ENCODE results near the gene IRF2BP1. TPM values are rescaled to one million over a fixed set of nuclear protein-coding genes. Genes with fewer than 3 reads are reported as not detected.

The IRF2BP1 gene
- total RNA-seq, 4 donors from 2014 or later = 14.6 to 22.4 (median 20.0) TPM

DNA sequence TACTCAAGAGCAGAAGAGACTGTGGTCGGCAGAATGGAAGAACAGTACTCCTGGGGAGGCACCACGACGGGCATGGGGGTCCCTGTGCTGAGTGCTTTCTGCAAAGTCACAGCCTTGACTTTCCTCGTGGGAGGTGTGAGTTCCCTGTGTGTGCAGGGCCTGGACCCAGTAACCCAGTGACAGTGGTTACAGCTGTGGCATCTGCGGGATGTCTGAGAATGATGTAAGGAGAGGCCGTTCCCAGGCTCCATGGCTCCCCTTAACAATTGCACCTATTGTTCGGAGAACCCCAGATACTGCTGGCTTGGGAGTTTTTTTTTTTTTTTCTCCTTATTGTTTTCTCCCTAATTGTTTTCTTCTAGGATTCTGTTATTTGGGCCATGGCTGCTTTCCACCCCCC lies 33.7 kb upstream of the IRF2BP1 start:
- 50 to 60% methylated on average over 6 to 7 of the region's 7 CpGs for WGBS, 2 donors
- intact Hi-C loops (cut with DNase I) = no loop called here
- no peaks in the 10 kb centered on the region for H3K36me3 ChIP-seq
- H3K27me3 ChIP-seq = peaks cover 0 to 43% (median 0%) of the 10 kb centered on the region in 4 donors
- TF ChIP-seq, protein P1, sequence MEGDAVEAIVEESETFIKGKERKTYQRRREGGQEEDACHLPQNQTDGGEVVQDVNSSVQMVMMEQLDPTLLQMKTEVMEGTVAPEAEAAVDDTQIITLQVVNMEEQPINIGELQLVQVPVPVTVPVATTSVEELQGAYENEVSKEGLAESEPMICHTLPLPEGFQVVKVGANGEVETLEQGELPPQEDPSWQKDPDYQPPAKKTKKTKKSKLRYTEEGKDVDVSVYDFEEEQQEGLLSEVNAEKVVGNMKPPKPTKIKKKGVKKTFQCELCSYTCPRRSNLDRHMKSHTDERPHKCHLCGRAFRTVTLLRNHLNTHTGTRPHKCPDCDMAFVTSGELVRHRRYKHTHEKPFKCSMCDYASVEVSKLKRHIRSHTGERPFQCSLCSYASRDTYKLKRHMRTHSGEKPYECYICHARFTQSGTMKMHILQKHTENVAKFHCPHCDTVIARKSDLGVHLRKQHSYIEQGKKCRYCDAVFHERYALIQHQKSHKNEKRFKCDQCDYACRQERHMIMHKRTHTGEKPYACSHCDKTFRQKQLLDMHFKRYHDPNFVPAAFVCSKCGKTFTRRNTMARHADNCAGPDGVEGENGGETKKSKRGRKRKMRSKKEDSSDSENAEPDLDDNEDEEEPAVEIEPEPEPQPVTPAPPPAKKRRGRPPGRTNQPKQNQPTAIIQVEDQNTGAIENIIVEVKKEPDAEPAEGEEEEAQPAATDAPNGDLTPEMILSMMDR (IDR thresholded peaks at IDR 0.05) = no peak
- no peak for TF ChIP-seq POLR2A (IDR thresholded peaks at IDR 0.05)
- H3K4me1 ChIP-seq = no peaks in the 10 kb centered on the region
- H3K4me3 ChIP-seq = no peak overlapping the region
- no peak for DNase-seq
- no peak overlapping the region for H3K27ac ChIP-seq
- H3K9me3 ChIP-seq = no peaks in the 10 kb centered on the region

DNA sequence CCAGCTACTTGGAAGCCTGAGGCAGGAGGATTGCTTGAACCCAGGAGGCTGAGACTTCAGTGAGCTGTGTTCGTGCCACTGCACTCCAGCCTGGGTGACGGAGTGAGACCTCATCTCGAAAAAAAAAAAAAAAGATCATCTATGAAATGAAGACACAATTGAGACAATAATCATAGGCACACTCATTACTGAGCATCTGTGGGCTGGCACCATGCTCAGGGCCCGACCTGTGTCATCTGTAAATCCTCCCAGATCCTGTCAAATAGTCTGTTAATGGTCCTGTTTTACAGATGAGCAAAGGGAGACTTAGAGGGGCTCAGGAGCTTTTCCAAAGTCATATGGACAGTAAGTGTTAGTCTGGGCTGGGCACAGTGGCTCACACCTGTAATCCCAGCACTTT lies 32.8 kb upstream of the IRF2BP1 start:
- H3K9me3 ChIP-seq = no peaks in the 10 kb centered on the region
- H3K4me1 ChIP-seq = no peaks in the 10 kb centered on the region
- H3K4me3 ChIP-seq = no peak overlapping the region
- WGBS, 2 donors = 40 to 62% methylated on average over 3 to 4 of the region's 4 CpGs
- H3K36me3 ChIP-seq = no peaks in the 10 kb centered on the region
- H3K27me3 ChIP-seq = peaks cover 0 to 52% (median 0%) of the 10 kb centered on the region in 4 donors
- intact Hi-C loops (cut with DNase I) = no loop called here
- H3K27ac ChIP-seq = no peak overlapping the region
- no peak for TF ChIP-seq POLR2A (IDR thresholded peaks at IDR 0.05)
- TF ChIP-seq, protein P1 (IDR thresholded peaks at IDR 0.05) = no peak
- DNase-seq = no peak

DNA sequence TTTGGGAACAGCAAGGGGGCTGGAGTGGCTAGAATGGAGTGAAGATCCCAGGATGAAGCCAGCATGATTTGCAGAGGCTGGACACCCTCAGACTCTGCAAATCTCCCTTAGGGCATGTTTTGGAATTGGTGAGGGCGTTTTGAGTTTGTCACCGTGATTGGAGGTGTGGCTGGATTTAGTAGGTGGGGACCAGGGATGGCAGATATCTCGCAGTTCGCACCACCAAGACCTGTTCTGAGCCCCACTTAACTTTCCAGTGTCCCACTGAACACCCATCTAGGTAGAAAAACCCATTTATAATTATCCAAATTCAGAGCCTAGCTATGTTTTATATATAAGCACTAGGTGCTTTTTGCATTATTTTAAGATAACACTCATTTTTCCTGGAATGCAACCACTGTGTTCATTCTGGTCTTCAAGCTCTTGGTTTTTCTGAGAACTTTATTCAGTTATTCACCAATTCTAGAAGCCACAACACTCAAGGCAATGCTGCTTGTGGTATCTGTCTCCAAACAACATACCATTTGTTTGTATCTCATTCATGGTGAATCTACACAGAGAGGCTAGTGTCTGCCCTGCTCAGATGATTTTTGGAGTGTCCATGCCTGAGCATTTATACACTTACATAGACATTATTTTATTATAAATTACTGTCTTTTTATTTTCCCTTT lies 31.6 kb upstream of the IRF2BP1 start:
- 34 to 38% methylated on average over 4 of the region's 4 CpGs for WGBS, 2 donors
- Histone ChIP-seq H3K27ac (no peak overlapping the region), H3K9me3 (no peaks in the 10 kb centered on the region), H3K27me3 (peaks cover 0 to 63% (median 0%) of the 10 kb centered on the region in 4 donors), H3K4me1 (no peaks in the 10 kb centered on the region), H3K4me3 (no peak overlapping the region), H3K36me3 (no peaks in the 10 kb centered on the region)
- no peak for DNase-seq
- TF ChIP-seq, protein P1 (IDR thresholded peaks at IDR 0.05) = no peak
- TF ChIP-seq POLR2A (IDR thresholded peaks at IDR 0.05) = no peak
- intact Hi-C loops (cut with DNase I) = no loop called here

DNA sequence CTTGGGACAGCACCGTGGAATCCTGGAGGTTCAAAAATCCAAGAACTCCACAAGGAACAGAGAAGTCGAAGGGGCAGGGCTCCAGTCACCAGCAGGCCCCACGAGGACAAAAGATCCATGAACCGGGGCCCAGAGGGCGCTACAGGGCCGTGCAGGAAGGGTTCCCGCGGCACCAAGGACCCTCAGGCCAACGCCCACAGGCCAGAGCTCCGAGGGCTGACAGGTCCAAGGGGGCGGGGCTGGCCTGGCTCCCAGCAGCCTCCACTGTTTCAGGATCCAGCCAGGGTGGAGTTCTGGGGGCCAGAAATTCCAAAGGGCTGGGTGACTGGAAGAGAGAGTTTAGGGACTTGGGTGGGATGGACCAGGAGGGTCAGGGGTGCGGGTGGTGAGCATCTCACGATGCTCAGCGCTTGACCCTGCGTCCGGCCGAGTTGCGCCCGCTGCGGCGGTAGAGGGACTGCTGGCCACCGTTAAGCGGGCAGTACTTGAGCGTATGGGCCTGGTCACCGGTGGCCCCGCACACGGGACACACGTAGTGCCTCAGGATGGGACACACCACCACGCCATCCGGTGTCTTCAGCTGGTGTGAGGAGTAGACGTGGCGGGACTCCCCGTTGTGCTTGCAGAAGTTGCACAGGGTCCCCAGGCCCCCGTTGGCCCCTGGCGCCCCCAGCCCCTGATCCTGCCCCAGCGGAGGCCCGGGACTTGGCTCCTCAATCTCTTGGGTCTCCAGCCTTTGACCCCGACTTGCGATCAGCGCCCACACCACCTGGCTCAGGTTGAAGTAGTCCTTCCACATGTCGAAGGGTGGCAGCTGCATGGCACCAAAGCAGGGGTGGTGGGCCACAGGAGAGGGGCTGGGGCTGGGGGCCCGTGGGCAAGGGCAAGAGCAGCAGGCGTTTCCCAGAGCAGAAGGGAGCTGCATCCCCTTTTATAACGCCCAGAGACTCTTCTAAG lies 28.2 kb upstream of the IRF2BP1 start, which contains the start of gene NANOS2:
NANOS2 (minus strand) TSS at position 905 of the 957 bp plus-strand sequence; CDS start at position 820, 85 bp downstream.
- no peak within 1 kb of the TSS for H3K27ac ChIP-seq
- H3K27me3 ChIP-seq = peaks cover 0 to 66% (median 0%) of the 10 kb centered on the region in 4 donors
- intact Hi-C loops (cut with DNase I) = no loop called here
- H3K9me3 ChIP-seq = no peaks in the 10 kb centered on the region
- TF ChIP-seq POLR2A (IDR thresholded peaks at IDR 0.05) = no peak
- TF ChIP-seq, protein P1 (IDR thresholded peaks at IDR 0.05) = no peak
- no peak for DNase-seq
- WGBS, 2 donors = 47 to 50% methylated on average over 2 to 4 of the region's 44 CpGs
- H3K4me3 ChIP-seq = no peak within 1 kb of the TSS
- no peaks in the 10 kb centered on the region for H3K36me3 ChIP-seq
- no peaks in the 10 kb centered on the region for H3K4me1 ChIP-seq

DNA sequence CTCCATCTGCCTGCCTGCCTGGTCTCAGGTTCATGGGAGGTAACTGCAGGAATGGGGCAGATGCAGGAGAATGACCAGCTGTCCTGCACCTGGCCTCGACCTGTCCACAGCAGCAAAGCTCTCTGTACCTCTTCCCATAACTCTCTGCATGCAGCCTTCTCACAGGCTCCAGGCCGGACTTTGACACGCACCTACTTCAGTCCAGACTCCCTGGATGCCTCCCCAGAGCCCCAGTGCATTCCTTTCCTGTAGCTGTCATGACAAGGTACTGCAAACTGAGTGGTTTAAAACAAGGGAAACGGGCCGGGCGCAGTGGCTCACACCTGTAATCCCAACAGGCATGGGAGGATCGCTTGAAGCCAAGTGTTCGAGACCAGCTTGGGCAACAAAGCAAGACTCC lies 25.4 kb upstream of the IRF2BP1 start:
- H3K27ac ChIP-seq = no peak overlapping the region
- no peaks in the 10 kb centered on the region for H3K4me1 ChIP-seq
- H3K36me3 ChIP-seq = no peaks in the 10 kb centered on the region
- no peak for DNase-seq
- peaks cover 0 to 50% (median 0%) of the 10 kb centered on the region in 4 donors for H3K27me3 ChIP-seq
- H3K4me3 ChIP-seq = no peak overlapping the region
- H3K9me3 ChIP-seq = no peaks in the 10 kb centered on the region
- 57 to 70% methylated on average over 5 to 7 of the region's 8 CpGs for WGBS, 2 donors
- TF ChIP-seq POLR2A (IDR thresholded peaks at IDR 0.05) = no peak
- TF ChIP-seq, protein P1 (IDR thresholded peaks at IDR 0.05) = no peak
- intact Hi-C loops (cut with DNase I) = no loop called here
